GM10266 (cell line): ENCODE data around the gene CHRNB2.
"Not testable (repeated sequence)": the region's sequence is repeated elsewhere in the genome, so short reads cannot be mapped to it uniquely, and the experiment has no call there.

Experiments used
- DNase-seq: peaks from one replicate; pipeline ENCODE4 v3.0.0; 2012; ENCODE audit errors: extremely low spot score
- TF ChIP-seq, protein P1 (sequence below): IDR thresholded peaks from 2 replicates; pipeline ENCODE4 v1.5.1; 2012; ENCODE audit warnings: mild to moderate bottlenecking, low read depth; ENCODE audit not compliant: control insufficient read depth, insufficient read depth; ENCODE audit errors: missing control alignments

The CHRNB2 gene

GRCh38 chr1:154567386-154568156, at the start of gene CHRNB2:
Gene CHRNB2, plus strand, starts transcription at chr1:154567778. Its CDS starts 267 bp downstream, at chr1:154568045.
- TF ChIP-seq, protein P1, sequence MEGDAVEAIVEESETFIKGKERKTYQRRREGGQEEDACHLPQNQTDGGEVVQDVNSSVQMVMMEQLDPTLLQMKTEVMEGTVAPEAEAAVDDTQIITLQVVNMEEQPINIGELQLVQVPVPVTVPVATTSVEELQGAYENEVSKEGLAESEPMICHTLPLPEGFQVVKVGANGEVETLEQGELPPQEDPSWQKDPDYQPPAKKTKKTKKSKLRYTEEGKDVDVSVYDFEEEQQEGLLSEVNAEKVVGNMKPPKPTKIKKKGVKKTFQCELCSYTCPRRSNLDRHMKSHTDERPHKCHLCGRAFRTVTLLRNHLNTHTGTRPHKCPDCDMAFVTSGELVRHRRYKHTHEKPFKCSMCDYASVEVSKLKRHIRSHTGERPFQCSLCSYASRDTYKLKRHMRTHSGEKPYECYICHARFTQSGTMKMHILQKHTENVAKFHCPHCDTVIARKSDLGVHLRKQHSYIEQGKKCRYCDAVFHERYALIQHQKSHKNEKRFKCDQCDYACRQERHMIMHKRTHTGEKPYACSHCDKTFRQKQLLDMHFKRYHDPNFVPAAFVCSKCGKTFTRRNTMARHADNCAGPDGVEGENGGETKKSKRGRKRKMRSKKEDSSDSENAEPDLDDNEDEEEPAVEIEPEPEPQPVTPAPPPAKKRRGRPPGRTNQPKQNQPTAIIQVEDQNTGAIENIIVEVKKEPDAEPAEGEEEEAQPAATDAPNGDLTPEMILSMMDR, result no peak
- DNase-seq, result peak; percentile 90

DNA sequence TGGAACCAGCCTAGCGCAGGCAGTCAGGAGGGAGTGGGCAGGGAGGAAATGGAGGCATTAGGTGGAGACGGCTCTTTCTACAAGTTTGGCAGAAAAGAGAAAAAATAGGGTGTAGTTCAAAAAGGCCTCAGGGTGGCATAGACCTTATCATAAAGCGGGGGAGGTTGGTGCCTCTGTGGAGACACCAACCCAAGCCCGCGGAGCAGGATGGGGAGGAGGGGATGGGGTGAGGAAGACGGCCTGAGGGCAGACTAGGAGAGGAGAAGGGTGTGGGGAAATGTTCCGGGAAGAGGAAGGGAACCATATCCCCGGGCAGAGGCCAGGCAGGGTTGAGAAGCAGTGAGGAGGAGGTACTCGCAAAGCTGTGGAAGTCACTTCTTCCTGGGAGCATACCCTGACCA, 48.0 kb upstream of the CHRNB2 start:
- no peak for DNase-seq
- TF ChIP-seq, protein P1, result no peak

- TF ChIP-seq, protein P1, result no peak
- DNase-seq, result no peak
Measured at GRCh38 chr1:154520333-154520732, 47.2 kb upstream of the CHRNB2 start.

DNA sequence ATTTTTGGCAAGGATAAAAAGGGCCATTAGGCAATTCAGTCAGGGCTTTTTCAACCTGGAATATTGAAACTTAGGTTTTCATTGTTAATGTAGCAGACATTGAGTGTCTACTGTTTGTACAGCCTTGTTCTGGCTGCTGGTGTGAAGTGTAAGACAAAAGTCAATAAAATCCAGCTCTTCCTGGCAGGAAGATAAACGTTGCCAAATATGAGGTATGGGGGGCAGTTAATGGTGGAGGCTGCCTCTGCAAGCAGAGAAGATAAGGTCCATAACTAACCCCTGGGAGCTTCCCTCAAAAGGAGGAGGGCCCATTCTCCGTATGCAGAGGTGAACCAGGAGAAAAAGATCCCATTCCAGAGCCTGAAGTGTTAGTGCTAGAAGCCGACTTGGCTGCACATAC, 45.9 kb upstream of the CHRNB2 start:
- TF ChIP-seq, protein P1, result no peak
- DNase-seq, result no peak

DNA sequence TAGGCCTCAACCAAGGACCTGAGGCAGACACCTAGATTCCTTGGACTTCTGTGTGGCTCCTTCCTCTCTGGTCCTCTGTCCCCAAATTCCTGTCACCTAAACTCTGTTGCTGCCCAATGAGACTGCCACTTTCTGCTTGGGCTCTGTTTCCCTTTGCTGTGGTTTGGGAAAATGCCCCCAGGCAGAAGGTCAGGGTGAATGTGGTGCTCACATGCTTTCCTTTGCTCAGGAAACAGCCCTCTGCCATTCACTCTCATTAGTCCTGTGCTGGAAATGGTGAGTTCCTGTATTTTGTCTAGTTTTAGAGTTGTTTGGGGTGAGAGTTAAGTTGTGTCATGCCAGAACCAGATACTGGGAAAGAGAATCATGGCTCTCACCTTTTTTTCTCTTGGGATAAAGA, 42.7 kb upstream of the CHRNB2 start:
- TF ChIP-seq, protein P1, result no peak
- DNase-seq, result no peak

DNA sequence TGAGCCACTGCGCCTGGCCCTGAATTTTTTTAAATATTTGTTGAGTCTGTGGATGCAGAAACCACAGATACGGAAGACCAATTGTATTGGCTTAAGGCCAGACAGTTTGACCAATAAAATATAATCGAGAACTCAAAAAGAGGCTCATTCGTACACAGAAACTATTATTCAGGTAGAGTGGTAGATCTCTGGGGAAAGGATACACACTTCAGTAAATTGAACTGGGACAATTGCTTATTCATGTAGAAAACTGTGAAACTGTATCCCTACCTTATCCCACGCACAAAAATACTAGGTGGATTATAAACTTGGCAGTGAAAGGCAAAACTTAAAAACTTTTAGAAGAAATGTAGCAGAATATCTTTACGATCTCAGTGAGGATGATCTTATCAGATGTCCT, 40.4 kb upstream of the CHRNB2 start:
- no peak for DNase-seq

GRCh38 chr1:154529308-154529707, 38.3 kb upstream of the CHRNB2 start:
- TF ChIP-seq, protein P1, result no peak

More for the DNA sequence above, 40.4 kb upstream of the CHRNB2 start:
- TF ChIP-seq, protein P1, result no peak

GRCh38 chr1:154531950-154532349, 35.6 kb upstream of the CHRNB2 start:
- not testable (repeated sequence) for DNase-seq

More at GRCh38 chr1:154529308-154529707, 38.3 kb upstream of the CHRNB2 start:
- DNase-seq, result no peak
